Heart right ventricle (tissue), 16 donors: ENCODE data around the gene MRPL1. TPM values are rescaled to one million over a fixed set of nuclear protein-coding genes. Genes with fewer than 3 reads are reported as not detected.

ENCODE experiments used
- ATAC-seq, 8 donors: fragments of 200-7000 bp; cut with Tn5 transposase; one replicate each; pipeline ENCODE4 v1.9.1; 2020; ENCODE audit warnings: mild to moderate bottlenecking in 8 of 8, moderate library complexity in 8 of 8, moderate number of reproducible peaks in 1 of 8
- DNase-seq, 2 donors: peaks; one replicate each; pipeline ENCODE4 v3.0.0-alpha.2; 2020
- H3K27ac ChIP-seq, 10 donors: fragments of 200-600 bp; sonication (generic) in 2 of 10; one replicate each; pipeline versions ENCODE4 v1.5.0 to v1.8.0; 2020 to 2022; ENCODE audit warnings: mild to moderate bottlenecking in 3 of 10
- H3K27me3 ChIP-seq, 7 donors: fragments of 200-600 bp; one replicate each; pipeline ENCODE4 v1.8.0; 2021 to 2022; ENCODE audit warnings: mild to moderate bottlenecking in 2 of 7
- H3K36me3 ChIP-seq, 9 donors: fragments of 200-600 bp; sonication (generic) in 1 of 9; one replicate each; pipeline versions ENCODE4 v1.5.0 to v1.8.0; 2020 to 2022; ENCODE audit warnings: mild to moderate bottlenecking in 2 of 9
- H3K4me1 ChIP-seq, 9 donors: fragments of 200-600 bp; sonication (generic) in 1 of 9; one replicate each; pipeline versions ENCODE4 v1.5.0 to v1.8.0; 2020 to 2022; ENCODE audit warnings: mild to moderate bottlenecking in 4 of 9
- H3K4me3 ChIP-seq, 10 donors: fragments of 200-600 bp; sonication (generic) in 2 of 10; one replicate each; pipeline versions ENCODE4 v1.5.0 to v1.8.0; 2020 to 2022; ENCODE audit warnings: mild to moderate bottlenecking in 7 of 10, moderate library complexity in 2 of 10
- H3K9me3 ChIP-seq, 11 donors: fragments of 200-600 bp in 10 of 11; sonication (generic) in 2 of 11; one replicate each; pipeline versions ENCODE4 v1.5.0 to v1.8.0; 2013 to 2022; ENCODE audit warnings: mild to moderate bottlenecking in 2 of 11, control low read depth in 1 of 11, moderate library complexity in 1 of 11
- CTCF ChIP-seq, 9 donors: fragments of 200-600 bp; sonication (generic) in 2 of 9; IDR thresholded peaks; one replicate each; pipeline versions ENCODE4 v1.5.0 to v1.8.0; 2021 to 2022; ENCODE audit warnings: antibody characterized with exemption in 9 of 9, mild to moderate bottlenecking in 5 of 9, moderate library complexity in 1 of 9
- WGBS, 2 donors: extraction: QIAGEN DNeasy Blood & Tissue Kit; methylation state at CpG; one replicate each; pipeline ENCODE4 v1.1.7; 2013; ENCODE audit warnings: inconsistent platforms in 1 of 2; 5-methylcytosine and 5-hydroxymethylcytosine counted together
- intact Hi-C, 10 donors: fragments of 100-400 bp; cut with DNase I; formaldehyde crosslinking; loops; one replicate each; pipeline versions ENCODE4 v1.11.1 to v1.14.2; 2022
- polyA plus RNA-seq, 2 donors: library from polyadenylated mRNA; stranded (reverse); fragments of 200-250 nt; gene quantifications; one replicate each; pipeline ENCODE4 v1.2.3, GENCODE V29; 2013
- total RNA-seq, 10 donors: library from RNA; stranded (reverse); fragmentation: NEBNext Ultra II Directional in 3 of 10; extraction: Animal tissue kit (Norgen Biotek cat#: 25700) in 3 of 10; gene quantifications; one replicate each; pipeline versions ENCODE4 v1.2.1 to v1.2.4, GENCODE V29; 2021 to 2023
- donor health status: Arrhythmogenic right ventricular cardiomyopathy.
- donor health status: ischemic (EF 13 %, LVEDD 7.1; RV severe dilation, severe dysfunction).
- donor health status: healthy with polysubstance abuse.
- donor health status: DM: no; HTN: yes; CAD: no.
- donor health status: DM: no; HTN: no; CAD: no.
- donor health status: ischemic (EF 25% LVEDD 6.9; RV normal size, moderate dysfunction).
- donor health status: ischemic (EF 25% LVEDD 5.7; RV mildly dilated, moderate dysfunction).
- donor health status: healthy.
- donor health status: DM: yes; HTN: yes; CAD: no.
- donor health status: Ischemic cardiomyopathy.
- donor health status: ischemic (EF 35%, LVEDD 5.7; RV mildly dilated, moderate dysfunction).
- donor health status: nonischemic (EF 11% LVEDD 7.7; RV severe dilation, severe dysfunction).
- donor health status: DM: yes; HTN: yes; CAD: no.
- donor health status: PGD.
- donor health status: ischemic (EF 29% LVEDD 5.4; RV normal size, mild dysfunction).
- donor health status: nonischemic (EF 23%, LVEDD 6.1; RV moderate dilation, normal function).

The MRPL1 gene
- total and polyA plus RNA-seq, 12 donors: 29.1 to 57.6 (median 45.8) TPM

GRCh38 chr4:77845929-77846328 is 16.7 kb upstream of the MRPL1 start:
- 88 to 92% methylated on average over 3 of the region's 3 CpGs for WGBS, 2 donors
- peak in 1 of 8 donors; percentile 44 for ATAC-seq

GRCh38 chr4:77848508-77848907 is 14.1 kb upstream of the MRPL1 start:
- no peak overlapping the region for H3K4me3 ChIP-seq
- TF ChIP-seq CTCF (IDR thresholded peaks at IDR 0.05): no peak
- DNase-seq (no peak), ATAC-seq (no peak)
- WGBS, 2 donors: 96 to 97% methylated on average over 6 of the region's 6 CpGs
- peaks cover 0 to 18% (median 8%) of the 10 kb centered on the region in 9 donors for H3K4me1 ChIP-seq
- no peak overlapping the region for H3K27ac ChIP-seq
- intact Hi-C loops: no loop called here
- H3K27me3 ChIP-seq: no peaks in the 10 kb centered on the region
- H3K36me3 ChIP-seq: no peaks in the 10 kb centered on the region
- no peaks in the 10 kb centered on the region for H3K9me3 ChIP-seq

More at GRCh38 chr4:77845929-77846328, 16.7 kb upstream of the MRPL1 start:
- intact Hi-C loops: no loop called here
- no peaks in the 10 kb centered on the region for H3K27me3 ChIP-seq
- TF ChIP-seq CTCF (IDR thresholded peaks at IDR 0.05): no peak
- H3K9me3 ChIP-seq: no peaks in the 10 kb centered on the region
- DNase-seq: no peak
- H3K36me3 ChIP-seq: no peaks in the 10 kb centered on the region
- peaks cover 0 to 7% (median 0%) of the 10 kb centered on the region in 9 donors for H3K4me1 ChIP-seq
- H3K27ac ChIP-seq: no peak overlapping the region
- no peak overlapping the region for H3K4me3 ChIP-seq

- ATAC-seq: no peak
- WGBS, 2 donors: 88 to 93% methylated on average over 12 of the region's 12 CpGs
- intact Hi-C loops: no loop called here
These were observed 13.2 kb upstream of the MRPL1 start for GRCh38 chr4:77849278-77849965.

GRCh38 chr4:77852892-77853495 is 9.6 kb upstream of the MRPL1 start:
- ATAC-seq: peak in 2 of 8 donors; percentile 17 to 33
- peaks cover 0 to 54% (median 24%) of the 10 kb centered on the region in 9 donors for H3K4me1 ChIP-seq
- H3K9me3 ChIP-seq: no peaks in the 10 kb centered on the region
- no peak for TF ChIP-seq CTCF (IDR thresholded peaks at IDR 0.05)
- WGBS, 2 donors: 68 to 69% methylated on average over 7 of the region's 7 CpGs
- H3K36me3 ChIP-seq: no peaks in the 10 kb centered on the region
- H3K27ac ChIP-seq: peak overlapping the region; percentile 3 to 89 (median 72)
- no peaks in the 10 kb centered on the region for H3K27me3 ChIP-seq
- no peak overlapping the region for H3K4me3 ChIP-seq
- intact Hi-C loops: no loop called here
- no peak for DNase-seq

More at GRCh38 chr4:77849278-77849965, 13.2 kb upstream of the MRPL1 start:
- Histone ChIP-seq H3K9me3 (no peaks in the 10 kb centered on the region), H3K36me3 (no peaks in the 10 kb centered on the region), H3K27me3 (no peaks in the 10 kb centered on the region), H3K27ac (no peak overlapping the region), H3K4me3 (no peak overlapping the region), H3K4me1 (peaks cover 0 to 22% (median 11%) of the 10 kb centered on the region in 9 donors)
- TF ChIP-seq CTCF (IDR thresholded peaks at IDR 0.05): no peak
- DNase-seq: no peak
